GM12878 (cell line): Measurements from ENCODE around the gene FJX1. TPM values are rescaled to one million over a fixed set of nuclear protein-coding genes. Genes with fewer than 3 reads are reported as not detected.

Source experiments
- ATAC-seq: fragments of 200-7000 bp; cut with Tn5 transposase; 3 replicates; pipeline ENCODE4 v1.9.1; 2020; ENCODE audit warnings: mild to moderate bottlenecking, moderate library complexity
- BruUV-seq: library from RNA; stranded (reverse); fragments of 400-500 nt; replicated peaks from 2 replicates; lab custom pipeline; 2021; lab: Mats Ljungman, UMichigan
- CTCF ChIA-PET: fragments of 300-600 bp; sonication (Branson Sonifier 250); formaldehyde crosslinking; extraction: SDS; loops from one replicate; lab custom pipeline; 2021; ENCODE audit warnings: inconsistent platforms; lab: Yijun Ruan, JAX
- POLR2A ChIA-PET: fragments of 350-600 bp; formaldehyde crosslinking; extraction: SDS; loops from one replicate; lab custom pipeline; 2021; ENCODE audit warnings: inconsistent platforms; lab: Charles Lee
- RAD21 ChIA-PET: fragments of 300-600 bp; sonication (Branson Sonifier 250); formaldehyde crosslinking; loops from one replicate; lab custom pipeline; 2023; ENCODE audit warnings: antibody characterized with exemption; ENCODE audit not compliant: unreplicated experiment; lab: Charles Lee
- SMC1A ChIA-PET: fragments of 300-600 bp; sonication (Branson Sonifier 250); formaldehyde crosslinking; loops from one replicate; lab custom pipeline; 2023; ENCODE audit not compliant: unreplicated experiment, uncharacterized antibody; lab: Charles Lee
- DNase-seq: peaks from one replicate; pipeline ENCODE4 v3.0.0-alpha.2; 2011; ENCODE audit warnings: low read depth, low spot score
- FAIRE-seq: peaks from 3 replicates; lab custom pipeline; 2011; peaks lifted over from hg19 to GRCh38; lab: Jason Lieb, UNC
- H2AFZ ChIP-seq: 2 replicates; pipeline ENCODE4 v1.6.0; 2011; ENCODE audit warnings: low read depth, low read length, control low read depth; ENCODE audit not compliant: control insufficient read depth
- H3K27ac ChIP-seq: 2 replicates; pipeline ENCODE4 v1.5.1; 2011; ENCODE audit warnings: control low read depth; ENCODE audit not compliant: control insufficient read depth, insufficient read depth
- H3K27me3 ChIP-seq, 2 experiments: replicated peaks in 1 of 2; 2 replicates each; pipeline versions ENCODE4 v1.6.0 to v1.6.1; 2011; ENCODE audit warnings: low read length in 1 of 2; ENCODE audit not compliant: control insufficient read depth in 2 of 2, insufficient read depth in 2 of 2
- H3K36me3 ChIP-seq, 2 experiments: 2 replicates each; pipeline ENCODE4 v1.5.1; 2011; ENCODE audit warnings: low read length in 1 of 2; ENCODE audit not compliant: control insufficient read depth in 2 of 2, insufficient read depth in 2 of 2
- H3K4me1 ChIP-seq: 2 replicates; pipeline ENCODE4 v1.6.1; 2011; ENCODE audit warnings: mild to moderate bottlenecking, low read length, moderate library complexity, mixed read lengths; ENCODE audit not compliant: control insufficient read depth, insufficient read depth
- H3K4me2 ChIP-seq: 2 replicates; pipeline ENCODE4 v1.6.0; 2011; ENCODE audit warnings: control low read depth; ENCODE audit not compliant: control insufficient read depth, insufficient read depth
- H3K4me3 ChIP-seq: fragments of 200-600 bp; sonication (generic); 2 replicates; pipeline ENCODE4 v1.5.1; 2016
- H3K79me2 ChIP-seq: 2 replicates; pipeline ENCODE4 v1.6.0; 2011; ENCODE audit warnings: low read length; ENCODE audit not compliant: control insufficient read depth, insufficient read depth
- H3K9ac ChIP-seq: 2 replicates; pipeline ENCODE4 v1.8.0; 2011; ENCODE audit warnings: low read length, control low read depth, mixed read lengths; ENCODE audit not compliant: control insufficient read depth, insufficient read depth
- H3K9me3 ChIP-seq: replicated peaks from 3 replicates; pipeline ENCODE4 v1.5.1; 2011; ENCODE audit warnings: mild to moderate bottlenecking, low read length; ENCODE audit not compliant: control insufficient read depth, insufficient read depth
- H4K20me1 ChIP-seq: 2 replicates; pipeline ENCODE4 v1.6.0; 2011; ENCODE audit not compliant: control insufficient read depth, insufficient read depth
- BRCA1 ChIP-seq: IDR thresholded peaks from 2 replicates; pipeline ENCODE4 v1.6.1; 2011; ENCODE audit warnings: low read depth, low read length, improper control_type of control experiment
- CBX3 ChIP-seq: fragments of 200-600 bp; sonication (generic); IDR thresholded peaks from 2 replicates; pipeline ENCODE4 v1.6.1; 2016; ENCODE audit warnings: low read depth, borderline replicate concordance
- CREM ChIP-seq: IDR thresholded peaks from 2 replicates; pipeline ENCODE4 v1.6.1; 2014; ENCODE audit warnings: antibody characterized with exemption, low read depth
- EGR1 ChIP-seq, 2 experiments: IDR thresholded peaks; 1 replicate in 1 of 2; 2 replicates in 1 of 2; pipeline ENCODE4 v1.6.1; 2011 to 2012; ENCODE audit warnings: low read depth in 2 of 2, low read length in 2 of 2, borderline replicate concordance in 1 of 2, mild to moderate bottlenecking in 1 of 2, moderate library complexity in 1 of 2
- HDGF ChIP-seq: fragments of 450-650 bp; IDR thresholded peaks from 2 replicates; pipeline ENCODE4 v1.6.1; 2016; ENCODE audit warnings: antibody characterized with exemption
- JUNB ChIP-seq: IDR thresholded peaks from 2 replicates; pipeline ENCODE4 v1.6.1; 2016; ENCODE audit warnings: antibody characterized with exemption, mild to moderate bottlenecking
- JUND ChIP-seq: IDR thresholded peaks from 2 replicates; pipeline ENCODE4 v1.6.1; 2012; ENCODE audit warnings: low read depth, mild to moderate bottlenecking, low read length, improper control_type of control experiment, moderate library complexity
- NKRF ChIP-seq: fragments of 450-650 bp; conservative IDR thresholded peaks from 2 replicates; pipeline ENCODE4 v1.6.1; 2017; ENCODE audit warnings: mild to moderate bottlenecking, moderate library complexity
- NR2F1 ChIP-seq: fragments of 450-650 bp; conservative IDR thresholded peaks from 2 replicates; pipeline ENCODE4 v1.6.1; 2017; ENCODE audit warnings: mild to moderate bottlenecking
- PML ChIP-seq: IDR thresholded peaks from 2 replicates; pipeline ENCODE4 v1.6.1; 2012; ENCODE audit warnings: low read length, inconsistent platforms
- POU2F2 ChIP-seq: IDR thresholded peaks from 3 replicates; pipeline ENCODE4 v1.6.1; 2011; ENCODE audit warnings: low read depth, mild to moderate bottlenecking, low read length, borderline replicate concordance
- SRF ChIP-seq, 2 experiments: IDR thresholded peaks; 2 replicates each; pipeline ENCODE4 v1.6.1; 2011; ENCODE audit warnings: low read depth in 2 of 2, low read length in 2 of 2, mild to moderate bottlenecking in 1 of 2, moderate library complexity in 1 of 2
- STAT1 ChIP-seq: fragments of 450-650 bp; conservative IDR thresholded peaks from 2 replicates; pipeline ENCODE4 v1.6.1; 2014; ENCODE audit warnings: antibody characterized with exemption, mild to moderate bottlenecking
- ZNF622 ChIP-seq: fragments of 450-650 bp; IDR thresholded peaks from 2 replicates; pipeline ENCODE4 v1.6.1; 2017; ENCODE audit warnings: mild to moderate bottlenecking, inconsistent platforms
- ZZZ3 ChIP-seq: IDR thresholded peaks from 2 replicates; pipeline ENCODE4 v1.6.1; 2011; ENCODE audit warnings: low read depth; ENCODE audit not compliant: control insufficient read depth, insufficient read length
- WGBS: methylation state at CpG from one replicate; pipeline ENCODE4 v1.1.6; 2016; ENCODE audit warnings: low lambda C conversion rate; ENCODE audit not compliant: insufficient replicate concordance, insufficient coverage; ENCODE audit errors: missing lambda C conversion rate; 5-methylcytosine and 5-hydroxymethylcytosine counted together
- in situ Hi-C: fragments of 300-500 bp; cut with MboI; formaldehyde crosslinking; loops from 9 replicates; pipeline ENCODE4 v1.14.3; 2018; ENCODE audit warnings: mixed read lengths
- intact Hi-C: fragments of 100-400 bp; cut with micrococcal nuclease; formaldehyde crosslinking; loops from one replicate; pipeline ENCODE4 v1.14.2; 2022; ENCODE audit not compliant: unreplicated experiment
- polyA plus RNA-seq, 11 experiments: library from polyadenylated mRNA; depleted of rRNA in 4 of 11; unstranded in 6 of 11; stranded (reverse) in 5 of 11; fragments of >200 nt; fragmentation: Nextera tagmentation in 4 of 11; fragmentation: Illumina TruSeq in 1 of 11; extraction: Ambion mirVana in 4 of 11; extraction: Trizol in 1 of 11; gene quantifications; 1 replicate in 1 of 11; 2 replicates in 10 of 11; pipeline versions ENCODE4 v1.2.1 to v1.2.3, GENCODE V29; 2011 to 2016; ENCODE audit warnings: inconsistent platforms in 2 of 11, missing spikeins in 2 of 11, low read depth in 1 of 11
- total RNA-seq, 4 experiments: library from RNA; depleted of rRNA in 3 of 4; stranded (reverse); fragments of >200 nt in 3 of 4; fragmentation: Illumina TruSeq in 1 of 4; extraction: Trizol in 1 of 4; gene quantifications; 2 replicates each; pipeline versions ENCODE4 v1.2.1 to v1.2.3, GENCODE V29; 2013 to 2021
- TF ChIP-seq, protein P1 (sequence below): IDR thresholded peaks from 2 replicates; pipeline ENCODE4 v1.6.1; 2011; ENCODE audit warnings: low read depth, low read length, improper control_type of control experiment, borderline replicate concordance
- TF ChIP-seq, protein P2 (sequence below): IDR thresholded peaks from 2 replicates; pipeline ENCODE4 v1.6.1; 2012; ENCODE audit warnings: mild to moderate bottlenecking, low read depth, low read length

Gene FJX1
- total and polyA plus RNA-seq, 10 of the 15 experiments (the other 5 are each of a cell fraction or from before 2014, with no cell fraction given) = 1.7 to 26.1 (median 10.0) TPM

GRCh38 chr11:35618497-35619115, 346 bp downstream of the FJX1 start:
- under 1% methylated on average over 79 of the region's 91 CpGs for WGBS
- Histone ChIP-seq H3K79me2 (peaks cover 6% of the 10 kb centered on the region; the same call in 1 of the 2 replicates), H3K27ac (no peak overlapping the region; the same call in 1 of the 2 replicates), H3K36me3 (no peaks in the 10 kb centered on the region), H2AFZ (peak overlapping the region; percentile 35), H3K27me3 (no peaks in the 10 kb centered on the region; a peak in 2 of 4 replicates), H4K20me1 (no peaks in the 10 kb centered on the region), H3K4me1 (peaks cover 8% of the 10 kb centered on the region; the same call in 1 of the 2 replicates), H3K9ac (peak overlapping the region; percentile 59; the same call in 1 of the 2 replicates), H3K4me3 (peak overlapping the region; percentile 56; the same call in 1 of the 2 replicates), H3K9me3 (no peaks in the 10 kb centered on the region), H3K4me2 (peak overlapping the region; percentile 94)
- FAIRE-seq (no peak), ATAC-seq (peak; percentile 63), DNase-seq (no peak)
- intact Hi-C loops = loop anchor here (1.0 to 10.0 kb wide), 6 partner anchors 44 to 534 kb away; partner anchors contain the start of genes LDLRAD3 and TRIM44
- ChIA-PET RAD21 (interaction anchor here (0.8 to 2.2 kb wide), 5 partner anchors 203 to 513 kb away, joined by 3 to 17 read pairs (median 4); no protein-coding TSS in a partner anchor), POLR2A (no interaction called here), CTCF (interaction anchor here (0.7 to 5.3 kb wide), 8 partner anchors 11 to 648 kb away, joined by 3 to 48 read pairs (median 4); no protein-coding TSS in a partner anchor), SMC1A (interaction anchor here (1.0 to 1.4 kb wide), 2 partner anchors 451 to 639 kb away, joined by 3 read pairs; no protein-coding TSS in a partner anchor)
- no TSS peak for BruUV-seq
- in situ Hi-C loops = loop anchor here (5.0 kb wide), 1 partner anchor 649 kb away; no protein-coding TSS in a partner anchor
- TF ChIP-seq POU2F2 (no peak), NKRF (no peak), ZZZ3 (no peak), PML (no peak), NR2F1 (0 out of 2 replicates have a peak, but pooled peaks have one; percentile 25), ZNF622 (no peak), JUNB (no peak), CBX3 (no peak), BRCA1 (no peak), STAT1 (no peak), JUND (no peak), CREM (no peak), HDGF (no peak), EGR1 (IDR thresholded peaks at IDR 0.05; ENCODE audit: borderline replicate concordance in 1 of 2, low read depth in 2 of 2, low read length in 2 of 2) (peak in 1 of 2 experiments; percentile 40; a peak in 1 of 3 replicates), SRF (IDR thresholded peaks at IDR 0.05; ENCODE audit: low read depth in 2 of 2, low read length in 2 of 2) (no peak)
- TF ChIP-seq, protein P1, sequence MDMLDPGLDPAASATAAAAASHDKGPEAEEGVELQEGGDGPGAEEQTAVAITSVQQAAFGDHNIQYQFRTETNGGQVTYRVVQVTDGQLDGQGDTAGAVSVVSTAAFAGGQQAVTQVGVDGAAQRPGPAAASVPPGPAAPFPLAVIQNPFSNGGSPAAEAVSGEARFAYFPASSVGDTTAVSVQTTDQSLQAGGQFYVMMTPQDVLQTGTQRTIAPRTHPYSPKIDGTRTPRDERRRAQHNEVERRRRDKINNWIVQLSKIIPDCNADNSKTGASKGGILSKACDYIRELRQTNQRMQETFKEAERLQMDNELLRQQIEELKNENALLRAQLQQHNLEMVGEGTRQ = no peak
- TF ChIP-seq, protein P2, sequence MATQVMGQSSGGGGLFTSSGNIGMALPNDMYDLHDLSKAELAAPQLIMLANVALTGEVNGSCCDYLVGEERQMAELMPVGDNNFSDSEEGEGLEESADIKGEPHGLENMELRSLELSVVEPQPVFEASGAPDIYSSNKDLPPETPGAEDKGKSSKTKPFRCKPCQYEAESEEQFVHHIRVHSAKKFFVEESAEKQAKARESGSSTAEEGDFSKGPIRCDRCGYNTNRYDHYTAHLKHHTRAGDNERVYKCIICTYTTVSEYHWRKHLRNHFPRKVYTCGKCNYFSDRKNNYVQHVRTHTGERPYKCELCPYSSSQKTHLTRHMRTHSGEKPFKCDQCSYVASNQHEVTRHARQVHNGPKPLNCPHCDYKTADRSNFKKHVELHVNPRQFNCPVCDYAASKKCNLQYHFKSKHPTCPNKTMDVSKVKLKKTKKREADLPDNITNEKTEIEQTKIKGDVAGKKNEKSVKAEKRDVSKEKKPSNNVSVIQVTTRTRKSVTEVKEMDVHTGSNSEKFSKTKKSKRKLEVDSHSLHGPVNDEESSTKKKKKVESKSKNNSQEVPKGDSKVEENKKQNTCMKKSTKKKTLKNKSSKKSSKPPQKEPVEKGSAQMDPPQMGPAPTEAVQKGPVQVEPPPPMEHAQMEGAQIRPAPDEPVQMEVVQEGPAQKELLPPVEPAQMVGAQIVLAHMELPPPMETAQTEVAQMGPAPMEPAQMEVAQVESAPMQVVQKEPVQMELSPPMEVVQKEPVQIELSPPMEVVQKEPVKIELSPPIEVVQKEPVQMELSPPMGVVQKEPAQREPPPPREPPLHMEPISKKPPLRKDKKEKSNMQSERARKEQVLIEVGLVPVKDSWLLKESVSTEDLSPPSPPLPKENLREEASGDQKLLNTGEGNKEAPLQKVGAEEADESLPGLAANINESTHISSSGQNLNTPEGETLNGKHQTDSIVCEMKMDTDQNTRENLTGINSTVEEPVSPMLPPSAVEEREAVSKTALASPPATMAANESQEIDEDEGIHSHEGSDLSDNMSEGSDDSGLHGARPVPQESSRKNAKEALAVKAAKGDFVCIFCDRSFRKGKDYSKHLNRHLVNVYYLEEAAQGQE = no peak
